Smooth muscle cell of bladder (primary cell): ENCODE results near the gene FBXO30. TPM values are rescaled to one million over a fixed set of nuclear protein-coding genes. Genes with fewer than 3 reads are reported as not detected.

Experiments used
- total RNA-seq: library from RNA; depleted of rRNA; stranded (reverse); fragments of >200 nt; gene quantifications from 2 replicates; pipeline ENCODE4 v1.2.3, GENCODE V29; 2014

Gene FBXO30, protein sequence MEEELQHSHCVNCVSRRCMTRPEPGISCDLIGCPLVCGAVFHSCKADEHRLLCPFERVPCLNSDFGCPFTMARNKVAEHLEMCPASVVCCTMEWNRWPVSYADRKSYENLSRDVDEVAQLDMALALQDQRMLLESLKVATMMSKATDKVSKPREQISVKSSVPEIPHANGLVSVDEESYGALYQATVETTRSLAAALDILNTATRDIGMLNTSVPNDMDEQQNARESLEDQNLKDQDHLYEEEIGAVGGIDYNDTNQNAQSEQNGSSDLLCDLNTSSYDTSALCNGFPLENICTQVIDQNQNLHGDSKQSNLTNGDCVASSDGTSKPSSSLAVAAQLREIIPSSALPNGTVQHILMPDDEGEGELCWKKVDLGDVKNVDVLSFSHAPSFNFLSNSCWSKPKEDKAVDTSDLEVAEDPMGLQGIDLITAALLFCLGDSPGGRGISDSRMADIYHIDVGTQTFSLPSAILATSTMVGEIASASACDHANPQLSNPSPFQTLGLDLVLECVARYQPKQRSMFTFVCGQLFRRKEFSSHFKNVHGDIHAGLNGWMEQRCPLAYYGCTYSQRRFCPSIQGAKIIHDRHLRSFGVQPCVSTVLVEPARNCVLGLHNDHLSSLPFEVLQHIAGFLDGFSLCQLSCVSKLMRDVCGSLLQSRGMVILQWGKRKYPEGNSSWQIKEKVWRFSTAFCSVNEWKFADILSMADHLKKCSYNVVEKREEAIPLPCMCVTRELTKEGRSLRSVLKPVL
- 17.5 and 20.8 TPM in 2 replicates for total RNA-seq

DNA sequence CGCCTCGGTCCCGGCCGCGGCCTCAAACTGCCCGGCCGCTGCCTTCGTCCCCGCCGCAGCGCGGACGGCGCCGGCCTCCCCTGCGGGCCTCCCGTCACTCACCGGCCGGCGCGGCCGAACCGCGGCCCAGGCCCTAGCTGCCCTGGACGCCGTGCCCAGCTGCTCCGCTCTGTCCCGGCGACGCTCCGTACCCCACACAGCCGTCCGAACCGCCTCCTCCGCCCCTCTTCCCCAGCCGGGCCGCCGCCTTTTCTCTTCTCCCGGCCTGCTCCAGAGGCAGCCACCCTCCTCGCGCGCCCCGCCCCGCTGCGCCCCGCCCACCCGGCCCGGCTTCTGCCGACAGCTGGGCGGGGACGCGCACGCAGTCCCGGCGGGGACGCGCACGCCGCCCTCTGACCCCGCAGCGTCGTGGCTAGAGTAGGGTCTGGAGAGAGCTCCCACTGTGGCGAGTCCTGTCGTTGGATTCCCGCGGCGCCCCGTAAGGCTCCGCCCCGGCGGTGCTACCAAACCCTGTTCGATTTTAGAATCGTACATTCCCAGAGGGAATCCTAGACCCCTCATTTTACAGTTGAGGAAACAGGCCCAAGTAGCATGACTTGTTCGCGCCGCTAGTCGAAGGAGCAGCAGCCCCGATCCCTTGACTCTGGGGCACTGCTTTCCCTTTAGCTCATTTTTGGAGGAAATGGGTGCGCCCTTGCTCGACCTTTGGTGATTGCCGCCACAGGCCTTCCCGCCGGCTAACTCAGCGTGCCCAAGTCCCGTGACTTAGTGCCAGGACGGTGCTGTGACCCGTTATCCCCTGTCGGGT lies at the start of gene FBXO30:
Gene FBXO30 (minus strand): TSS at position 295 of the 808 bp plus-strand sequence. CDS start 8,390 bp downstream, outside the sequence.

Other genes starting within 250 kb of the FBXO30 start
- gene EPM2A, start 79.3 kb downstream of the FBXO30 start, total RNA-seq, result 4.0 and 8.5 TPM in 2 replicates
- gene SHPRH, start 149.6 kb upstream of the FBXO30 start, total RNA-seq, result 16.8 and 18.4 TPM in 2 replicates
- under 0.01 TPM in 2 replicates for gene GRM1, start 214.3 kb upstream of the FBXO30 start, total RNA-seq